Activated T-cell treated with anti-CD3 and anti-CD28 coated beads, Interleukin-2, amount 50 U/mL, for 48 hours (primary cell): ENCODE measurements around the gene PDK4.
"Not testable (repeated sequence)": the region's sequence is repeated elsewhere in the genome, so short reads cannot be mapped to it uniquely, and the experiment has no call there.

Source experiments
- DNase-seq, 2 experiments: peaks; one replicate each; pipeline ENCODE4 v3.0.0-alpha.2; 2020

PDK4 gene

GRCh38 chr7:95558864-95559263 lies 37.5 kb downstream of the PDK4 start:
- no peak for DNase-seq

- DNase-seq: no peak
These were observed 39.5 kb downstream of the PDK4 start for GRCh38 chr7:95556777-95557176.

GRCh38 chr7:95553939-95554338 lies 42.4 kb downstream of the PDK4 start:
- no peak for DNase-seq

- not testable (repeated sequence) for DNase-seq
These were observed 44.0 kb downstream of the PDK4 start for GRCh38 chr7:95552010-95552926.

- DNase-seq: no peak
These were observed 45.8 kb downstream of the PDK4 start for GRCh38 chr7:95550546-95550945.

GRCh38 chr7:95549818-95550529 lies 46.3 kb downstream of the PDK4 start:
- DNase-seq: no peak

GRCh38 chr7:95547361-95548348 lies 48.7 kb downstream of the PDK4 start:
- DNase-seq: no peak

- DNase-seq: no peak
These were observed 49.7 kb downstream of the PDK4 start for GRCh38 chr7:95546647-95547046.

- no peak for DNase-seq
These were observed 50.6 kb downstream of the PDK4 start for GRCh38 chr7:95545673-95546072.

GRCh38 chr7:95545007-95545615 lies 51.2 kb downstream of the PDK4 start:
- no peak for DNase-seq

GRCh38 chr7:95544171-95544570 lies 52.1 kb downstream of the PDK4 start:
- no peak for DNase-seq

- DNase-seq: no peak
These were observed 53.0 kb downstream of the PDK4 start for GRCh38 chr7:95543312-95543711.

GRCh38 chr7:95540366-95540765 lies 56.0 kb downstream of the PDK4 start:
- DNase-seq: no peak

GRCh38 chr7:95539426-95539825 lies 56.9 kb downstream of the PDK4 start:
- no peak for DNase-seq

GRCh38 chr7:95537468-95537867 lies 58.8 kb downstream of the PDK4 start:
- no peak for DNase-seq

- no peak for DNase-seq
These were observed 59.5 kb downstream of the PDK4 start for GRCh38 chr7:95536656-95537311.

- no peak for DNase-seq
These were observed 60.7 kb downstream of the PDK4 start for GRCh38 chr7:95535662-95536061.

GRCh38 chr7:95534796-95535195 lies 61.5 kb downstream of the PDK4 start:
- no peak for DNase-seq
